Lower lobe of right lung (tissue), 2 donors: Measurements from ENCODE around the gene STX10. TPM values are rescaled to one million over a fixed set of nuclear protein-coding genes. Genes with fewer than 3 reads are reported as not detected.

Experiments
- ATAC-seq, 2 donors: fragments of 200-7000 bp; cut with Tn5 transposase; one replicate each; pipeline ENCODE4 v1.9.1; 2020 to 2022; ENCODE audit warnings: mild to moderate bottlenecking in 2 of 2, moderate library complexity in 2 of 2
- DNase-seq: peaks from one replicate; pipeline ENCODE4 v3.0.0-alpha.2; 2020
- H3K27ac ChIP-seq: fragments of 200-600 bp; one replicate; pipeline ENCODE4 v1.8.0; 2022
- H3K27me3 ChIP-seq: fragments of 200-600 bp; one replicate; pipeline ENCODE4 v1.8.0; 2022; ENCODE audit warnings: low read depth
- H3K36me3 ChIP-seq: fragments of 200-600 bp; one replicate; pipeline ENCODE4 v1.8.0; 2022; ENCODE audit warnings: mild to moderate bottlenecking
- H3K4me1 ChIP-seq: fragments of 200-600 bp; one replicate; pipeline ENCODE4 v1.8.0; 2022
- H3K4me3 ChIP-seq: fragments of 200-600 bp; one replicate; pipeline ENCODE4 v1.8.0; 2022; ENCODE audit warnings: mild to moderate bottlenecking
- H3K9me3 ChIP-seq: fragments of 200-600 bp; one replicate; pipeline ENCODE4 v1.8.0; 2022
- intact Hi-C: fragments of 100-400 bp; cut with DNase I; formaldehyde crosslinking; loops from one replicate; pipeline ENCODE4 v1.11.0; 2022
- total RNA-seq: library from RNA; stranded (reverse); fragmentation: NEBNext Ultra II Directional; extraction: Animal tissue kit (Norgen Biotek cat#: 25700); gene quantifications from one replicate; pipeline ENCODE4 v1.2.1, GENCODE V29; 2021
- TF ChIP-seq, protein P1 (sequence below): fragments of 200-600 bp; IDR thresholded peaks from one replicate; pipeline ENCODE4 v1.8.0; 2022; ENCODE audit warnings: antibody characterized with exemption, mild to moderate bottlenecking
- donor health status: DM: no; HTN: yes; CAD: no; lungs with severe emphysema.

STX10 gene
- total RNA-seq, 1 donor from 2014 or later, result 82.7 TPM

DNA sequence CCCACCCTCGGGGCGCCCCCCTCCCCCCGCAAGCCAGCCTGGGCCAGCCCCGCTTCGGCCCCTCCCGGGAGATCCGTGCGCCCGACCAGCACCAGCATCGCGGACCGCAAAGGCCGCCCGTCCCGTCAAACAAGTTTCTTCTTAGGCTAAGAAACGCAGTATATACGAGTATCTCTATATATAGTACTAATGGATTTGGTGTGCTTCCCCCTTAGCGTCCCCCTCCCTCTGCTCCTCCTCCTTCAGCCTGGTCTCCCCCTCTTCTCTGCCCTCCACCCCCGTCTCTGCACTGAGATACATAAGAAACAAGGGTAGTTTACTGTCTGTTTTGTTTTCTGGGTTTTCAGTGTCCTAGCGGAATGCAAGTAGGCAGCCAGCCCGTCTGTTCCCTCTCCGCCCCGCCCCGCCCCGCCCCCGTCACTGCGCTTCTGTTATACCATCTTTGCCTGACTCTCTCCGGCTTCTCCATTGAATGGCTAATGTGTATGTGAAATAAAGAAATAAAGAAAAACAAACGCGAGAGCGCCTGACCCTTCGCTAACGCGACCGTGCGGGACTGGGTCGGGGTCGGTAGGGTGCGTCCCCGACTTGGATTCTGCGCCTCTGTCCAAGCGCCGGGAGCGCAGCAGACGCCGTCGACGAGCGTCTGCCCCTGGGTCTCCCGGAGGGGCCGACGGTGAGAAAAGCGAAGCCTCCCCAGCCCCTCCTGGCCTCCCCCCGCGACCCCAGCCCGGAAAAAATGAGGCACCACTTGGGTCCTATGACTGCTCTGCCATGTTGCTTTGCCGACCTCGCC lies 51.7 kb downstream of the STX10 start:
- TF ChIP-seq, protein P1, sequence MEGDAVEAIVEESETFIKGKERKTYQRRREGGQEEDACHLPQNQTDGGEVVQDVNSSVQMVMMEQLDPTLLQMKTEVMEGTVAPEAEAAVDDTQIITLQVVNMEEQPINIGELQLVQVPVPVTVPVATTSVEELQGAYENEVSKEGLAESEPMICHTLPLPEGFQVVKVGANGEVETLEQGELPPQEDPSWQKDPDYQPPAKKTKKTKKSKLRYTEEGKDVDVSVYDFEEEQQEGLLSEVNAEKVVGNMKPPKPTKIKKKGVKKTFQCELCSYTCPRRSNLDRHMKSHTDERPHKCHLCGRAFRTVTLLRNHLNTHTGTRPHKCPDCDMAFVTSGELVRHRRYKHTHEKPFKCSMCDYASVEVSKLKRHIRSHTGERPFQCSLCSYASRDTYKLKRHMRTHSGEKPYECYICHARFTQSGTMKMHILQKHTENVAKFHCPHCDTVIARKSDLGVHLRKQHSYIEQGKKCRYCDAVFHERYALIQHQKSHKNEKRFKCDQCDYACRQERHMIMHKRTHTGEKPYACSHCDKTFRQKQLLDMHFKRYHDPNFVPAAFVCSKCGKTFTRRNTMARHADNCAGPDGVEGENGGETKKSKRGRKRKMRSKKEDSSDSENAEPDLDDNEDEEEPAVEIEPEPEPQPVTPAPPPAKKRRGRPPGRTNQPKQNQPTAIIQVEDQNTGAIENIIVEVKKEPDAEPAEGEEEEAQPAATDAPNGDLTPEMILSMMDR, result no peak
- peak; percentile 70 for DNase-seq
- Histone ChIP-seq H3K36me3 (peaks cover 22% of the 10 kb centered on the region), H3K4me1 (peaks cover 91% of the 10 kb centered on the region), H3K27me3 (no peaks in the 10 kb centered on the region), H3K27ac (peak overlapping the region; percentile 96), H3K9me3 (no peaks in the 10 kb centered on the region), H3K4me3 (peak overlapping the region; percentile 57)
- ATAC-seq, result peak in 1 of 2 donors; percentile 19
- intact Hi-C loops, result no loop called here

DNA sequence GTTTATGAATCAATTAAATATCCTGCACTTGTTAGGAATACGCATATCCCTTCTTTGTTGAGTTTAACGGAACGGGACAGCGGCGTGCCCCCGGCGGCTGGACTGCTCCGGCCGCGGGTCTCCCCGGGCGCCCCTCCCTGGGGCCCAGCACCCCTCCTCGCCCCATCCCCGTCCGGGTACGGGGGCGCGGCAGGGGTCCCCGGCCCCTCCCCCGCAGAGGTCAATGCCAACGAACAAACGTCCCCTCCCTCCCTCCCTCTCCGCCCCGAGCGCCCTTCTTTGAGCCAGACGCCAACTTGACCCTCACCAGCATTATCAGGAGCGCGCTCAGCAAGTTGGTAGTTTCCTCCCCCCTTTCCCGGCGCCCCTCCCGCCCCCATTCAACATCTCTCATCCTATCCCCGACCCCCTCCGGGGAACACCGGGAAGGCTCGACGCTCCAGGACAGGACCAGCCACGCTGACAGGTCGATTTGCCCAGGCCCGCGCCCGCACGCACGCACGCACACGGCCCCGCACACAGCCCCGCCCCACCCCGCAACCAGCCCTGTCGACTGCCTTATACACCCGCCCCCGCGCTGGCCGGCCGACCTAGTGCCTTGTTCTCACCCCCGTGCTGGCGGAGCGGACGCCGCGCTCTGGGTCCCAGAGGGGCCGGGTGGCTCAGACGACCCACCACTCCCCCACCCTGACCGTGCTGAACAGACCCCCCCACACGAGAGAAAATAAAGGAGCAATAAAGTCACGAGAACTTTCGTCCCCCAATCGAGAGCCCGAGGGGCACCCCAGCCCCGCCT lies 52.5 kb downstream of the STX10 start:
- no peaks in the 10 kb centered on the region for H3K27me3 ChIP-seq
- H3K27ac ChIP-seq, result peak overlapping the region; percentile 96
- peaks cover 91% of the 10 kb centered on the region for H3K4me1 ChIP-seq
- ATAC-seq (peak in 1 of 2 donors; percentile 0), DNase-seq (peak; percentile 85)
- H3K9me3 ChIP-seq, result no peaks in the 10 kb centered on the region
- H3K36me3 ChIP-seq, result peaks cover 24% of the 10 kb centered on the region
- TF ChIP-seq, protein P1, result no peak
- H3K4me3 ChIP-seq, result peak overlapping the region; percentile 57
- intact Hi-C loops, result no loop called here

DNA sequence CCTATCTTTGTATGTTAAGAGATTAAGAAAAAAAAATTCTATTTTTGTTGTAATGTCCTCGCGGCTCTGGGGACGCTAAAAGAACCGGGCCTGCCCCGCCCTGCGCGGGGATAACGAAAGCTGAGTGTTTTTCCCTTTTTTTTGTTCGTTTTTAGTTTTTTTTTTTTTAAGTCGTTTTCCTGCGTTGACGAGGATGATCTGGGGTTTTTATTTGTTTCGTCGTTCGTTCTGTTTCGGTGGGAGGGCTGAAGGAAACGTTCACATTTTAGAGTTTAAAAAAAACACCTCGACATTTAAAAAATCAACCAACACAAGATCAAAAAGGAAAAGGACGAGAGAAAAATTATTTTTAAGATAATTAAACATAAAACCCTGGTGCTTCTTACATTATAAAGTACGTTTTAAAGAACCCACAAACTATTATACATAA lies 53.1 kb downstream of the STX10 start:
- H3K27ac ChIP-seq, result peak overlapping the region; percentile 96
- no peak for ATAC-seq
- peak overlapping the region; percentile 57 for H3K4me3 ChIP-seq
- no peak for DNase-seq
- intact Hi-C loops, result no loop called here
- TF ChIP-seq, protein P1, result no peak
- H3K9me3 ChIP-seq, result no peaks in the 10 kb centered on the region
- H3K4me1 ChIP-seq, result peaks cover 91% of the 10 kb centered on the region
- no peaks in the 10 kb centered on the region for H3K27me3 ChIP-seq
- peaks cover 24% of the 10 kb centered on the region for H3K36me3 ChIP-seq

DNA sequence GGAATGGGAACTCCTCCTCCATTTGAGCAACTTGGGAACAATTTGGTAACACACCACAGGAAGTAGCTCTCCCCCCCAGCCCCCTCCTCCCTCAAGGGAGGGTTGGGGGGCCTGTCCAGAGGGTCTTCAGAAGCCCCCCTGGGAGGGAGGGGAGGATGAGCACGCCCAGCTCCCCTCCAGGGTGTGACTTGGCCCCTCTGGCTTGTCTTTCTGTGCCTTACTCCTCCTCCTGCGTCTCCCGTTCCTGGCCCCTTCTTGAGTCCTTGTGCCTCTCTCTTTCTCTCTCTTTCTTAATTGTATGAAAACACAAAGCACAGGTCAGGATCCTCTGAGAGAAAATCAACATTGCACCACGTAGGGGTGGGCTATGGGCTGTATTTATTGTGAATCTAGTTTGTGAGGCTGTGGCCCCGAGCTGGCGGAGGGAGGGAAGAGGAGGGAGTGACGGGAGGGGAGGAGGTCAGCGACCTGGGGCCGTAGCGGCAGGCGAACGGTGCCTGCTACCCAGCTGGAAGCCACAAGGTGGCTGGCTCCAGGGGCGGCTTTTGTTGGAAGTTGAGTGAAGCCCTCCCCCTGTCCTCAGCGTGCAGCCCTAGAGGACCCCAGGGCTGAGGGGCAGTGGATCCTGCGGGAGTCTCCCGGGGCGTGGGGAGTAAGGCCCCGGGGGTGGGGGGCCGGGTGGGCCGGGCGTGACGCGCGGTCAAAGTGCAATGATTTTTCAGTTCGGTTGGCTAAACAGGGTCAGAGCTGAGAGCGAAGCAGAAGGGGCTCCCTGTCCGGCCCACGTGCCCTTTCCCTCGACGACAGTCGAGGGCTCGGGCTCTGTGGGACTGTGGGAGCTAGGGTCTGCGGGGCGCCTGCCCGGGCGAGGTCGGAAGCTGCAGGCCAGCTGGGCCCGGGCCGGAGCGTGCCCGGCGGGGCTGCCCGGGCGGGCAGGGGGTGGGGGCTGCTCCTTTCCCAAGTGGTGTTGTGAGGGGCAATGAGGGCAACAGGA lies 53.9 kb downstream of the STX10 start:
- peaks cover 24% of the 10 kb centered on the region for H3K36me3 ChIP-seq
- H3K27ac ChIP-seq, result peak overlapping the region; percentile 96
- H3K27me3 ChIP-seq, result no peaks in the 10 kb centered on the region
- intact Hi-C loops, result no loop called here
- no peaks in the 10 kb centered on the region for H3K9me3 ChIP-seq
- no peak for ATAC-seq
- peaks cover 91% of the 10 kb centered on the region for H3K4me1 ChIP-seq
- DNase-seq, result no peak
- TF ChIP-seq, protein P1, result no peak
- H3K4me3 ChIP-seq, result peak overlapping the region; percentile 57

DNA sequence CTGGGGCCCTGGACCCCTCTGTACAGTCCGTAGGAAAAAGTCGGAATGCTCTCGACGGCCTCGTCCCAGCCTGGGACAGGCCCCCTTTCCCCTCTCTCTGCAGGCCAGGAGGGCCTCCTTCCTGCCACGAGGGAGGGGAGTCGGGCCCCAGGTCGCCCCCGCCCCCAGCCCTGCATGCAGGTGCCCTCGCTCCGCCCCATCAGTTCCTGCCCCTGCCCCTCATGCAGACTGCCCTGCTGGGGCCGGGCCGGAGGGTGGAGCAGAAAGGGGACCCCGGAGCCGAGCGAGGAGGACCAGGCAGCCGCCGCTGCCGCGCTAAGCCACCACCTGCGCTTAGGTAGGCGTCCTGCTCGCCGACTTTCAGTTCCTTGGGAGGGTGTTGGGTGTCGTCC lies 54.8 kb downstream of the STX10 start:
- no peaks in the 10 kb centered on the region for H3K27me3 ChIP-seq
- intact Hi-C loops, result no loop called here
- peak overlapping the region; percentile 96 for H3K27ac ChIP-seq
- no peak for ATAC-seq
- TF ChIP-seq, protein P1, result no peak
- H3K4me3 ChIP-seq, result peak overlapping the region; percentile 57
- H3K9me3 ChIP-seq, result no peaks in the 10 kb centered on the region
- H3K4me1 ChIP-seq, result peaks cover 90% of the 10 kb centered on the region
- no peak for DNase-seq
- peaks cover 26% of the 10 kb centered on the region for H3K36me3 ChIP-seq
